OCI-LY1 (cell line): ENCODE measurements around the gene PTPRJ.

Experiments used
- H2AFZ ChIP-seq: fragments of 200-600 bp; sonication (generic), shearing (Covaris generic); 2 replicates; pipeline ENCODE4 v1.6.0; 2014; ENCODE audit warnings: antibody characterized with exemption, mild to moderate bottlenecking, low read length
- H3F3A ChIP-seq: fragments of 200-600 bp; sonication (generic), shearing (Covaris generic); 2 replicates; pipeline ENCODE4 v1.6.0; 2014; ENCODE audit warnings: mild to moderate bottlenecking, antibody characterized with exemption, low read length, moderate library complexity; ENCODE audit not compliant: insufficient read depth
- H3K27ac ChIP-seq: fragments of 200-600 bp; sonication (generic); 2 replicates; pipeline ENCODE4 v1.5.1; 2014; ENCODE audit warnings: low read length, mixed run types, mild to moderate bottlenecking, low read depth; ENCODE audit not compliant: poor library complexity, severe bottlenecking
- H3K27me3 ChIP-seq: fragments of 200-600 bp; sonication (generic); 2 replicates; pipeline ENCODE4 v1.6.0; 2014; ENCODE audit warnings: antibody characterized with exemption, mild to moderate bottlenecking, low read length, moderate library complexity; ENCODE audit not compliant: insufficient read depth
- H3K36me3 ChIP-seq: fragments of 200-600 bp; sonication (generic); 2 replicates; pipeline ENCODE4 v1.6.1; 2014; ENCODE audit warnings: mild to moderate bottlenecking, antibody characterized with exemption, low read length, moderate library complexity, mixed read lengths; ENCODE audit not compliant: insufficient read depth
- H3K4me1 ChIP-seq: fragments of 200-600 bp; sonication (generic); 2 replicates; pipeline ENCODE4 v1.5.1; 2014; ENCODE audit warnings: mild to moderate bottlenecking, low read length, moderate library complexity; ENCODE audit not compliant: insufficient read depth, severe bottlenecking
- H3K4me2 ChIP-seq: fragments of 200-600 bp; sonication (generic), shearing (Covaris generic); 2 replicates; pipeline ENCODE4 v1.6.1; 2014; ENCODE audit warnings: low read length
- H3K4me3 ChIP-seq: fragments of 200-600 bp; sonication (generic); 2 replicates; pipeline ENCODE4 v1.5.1; 2014; ENCODE audit warnings: low read length, low read depth, mild to moderate bottlenecking, mixed read lengths; ENCODE audit not compliant: poor library complexity, severe bottlenecking
- H3K79me2 ChIP-seq: fragments of 200-600 bp; shearing (Covaris generic); 2 replicates; pipeline ENCODE4 v1.6.1; 2016; ENCODE audit warnings: mixed run types, low read length, mixed read lengths; ENCODE audit not compliant: insufficient read depth
- H3K9ac ChIP-seq: fragments of 200-600 bp; sonication (generic), shearing (Covaris generic); 2 replicates; pipeline ENCODE4 v1.6.1; 2014; ENCODE audit warnings: mild to moderate bottlenecking, low read length, mixed read lengths
- H3K9me2 ChIP-seq: fragments of 200-600 bp; sonication (generic), shearing (Covaris generic); 2 replicates; pipeline ENCODE4 v1.6.1; 2014; ENCODE audit warnings: low read depth, mild to moderate bottlenecking, low read length, mixed read lengths
- H3K9me3 ChIP-seq: fragments of 200-600 bp; shearing (Covaris generic); 2 replicates; pipeline ENCODE4 v1.6.1; 2014; ENCODE audit warnings: low read length, mixed read lengths
- H4K20me1 ChIP-seq: fragments of 200-600 bp; sonication (generic), shearing (Covaris generic); 2 replicates; pipeline ENCODE4 v1.6.0; 2016; ENCODE audit warnings: mild to moderate bottlenecking, low read length; ENCODE audit not compliant: insufficient read depth
- EZH2 ChIP-seq: fragments of 200-600 bp; sonication (generic), shearing (Covaris generic); IDR thresholded peaks from 2 replicates; pipeline ENCODE4 v1.8.0; 2017; ENCODE audit warnings: borderline replicate concordance, mixed run types, mild to moderate bottlenecking, antibody characterized with exemption, low read length, moderate library complexity, mixed read lengths
- TF ChIP-seq, protein P1 (sequence below): fragments of 200-600 bp; sonication (generic), shearing (Covaris generic); IDR thresholded peaks from 2 replicates; pipeline ENCODE4 v1.5.1; 2017; ENCODE audit warnings: mild to moderate bottlenecking, antibody characterized with exemption, low read length, moderate library complexity, mixed read lengths

Gene PTPRJ

DNA sequence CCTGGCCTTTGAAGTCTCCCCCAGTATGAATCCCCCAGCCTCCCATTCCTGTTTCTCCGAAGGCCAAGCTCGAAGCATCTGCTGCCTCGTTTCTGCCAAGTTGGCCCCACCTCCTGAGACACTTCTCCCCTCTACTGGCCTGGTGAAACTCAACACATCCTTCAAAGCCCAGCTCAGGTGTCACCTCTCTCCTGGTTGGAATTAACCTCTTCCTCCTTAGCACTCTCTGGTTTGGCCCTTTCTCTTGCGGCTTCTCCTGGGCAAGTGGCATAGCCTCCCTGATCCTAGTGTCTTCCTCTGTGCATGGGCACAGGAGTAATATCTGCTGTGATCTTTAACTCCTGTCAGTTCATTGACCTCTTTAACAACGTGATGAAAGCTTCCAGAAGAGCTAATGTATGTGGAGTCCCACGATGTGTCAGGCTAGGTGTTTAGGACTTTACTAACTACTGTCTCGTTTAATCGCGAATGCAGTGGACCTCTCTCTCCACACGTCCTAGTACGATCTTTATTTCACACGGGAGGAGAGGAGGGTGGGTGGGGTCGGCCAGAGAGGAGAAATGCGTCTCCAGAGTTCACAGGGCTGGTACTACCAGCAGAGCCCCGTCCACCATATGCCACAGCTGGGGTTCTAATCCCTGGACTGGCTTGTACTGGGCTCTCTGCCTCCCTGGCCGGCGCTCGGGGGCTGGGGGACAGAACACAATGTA, 826 bp upstream of the PTPRJ start:
- H3K9me3 ChIP-seq, result no peaks in the 10 kb centered on the region
- H4K20me1 ChIP-seq, result no peaks in the 10 kb centered on the region
- no peaks in the 10 kb centered on the region for H3F3A ChIP-seq
- no peak for TF ChIP-seq EZH2
- TF ChIP-seq, protein P1, sequence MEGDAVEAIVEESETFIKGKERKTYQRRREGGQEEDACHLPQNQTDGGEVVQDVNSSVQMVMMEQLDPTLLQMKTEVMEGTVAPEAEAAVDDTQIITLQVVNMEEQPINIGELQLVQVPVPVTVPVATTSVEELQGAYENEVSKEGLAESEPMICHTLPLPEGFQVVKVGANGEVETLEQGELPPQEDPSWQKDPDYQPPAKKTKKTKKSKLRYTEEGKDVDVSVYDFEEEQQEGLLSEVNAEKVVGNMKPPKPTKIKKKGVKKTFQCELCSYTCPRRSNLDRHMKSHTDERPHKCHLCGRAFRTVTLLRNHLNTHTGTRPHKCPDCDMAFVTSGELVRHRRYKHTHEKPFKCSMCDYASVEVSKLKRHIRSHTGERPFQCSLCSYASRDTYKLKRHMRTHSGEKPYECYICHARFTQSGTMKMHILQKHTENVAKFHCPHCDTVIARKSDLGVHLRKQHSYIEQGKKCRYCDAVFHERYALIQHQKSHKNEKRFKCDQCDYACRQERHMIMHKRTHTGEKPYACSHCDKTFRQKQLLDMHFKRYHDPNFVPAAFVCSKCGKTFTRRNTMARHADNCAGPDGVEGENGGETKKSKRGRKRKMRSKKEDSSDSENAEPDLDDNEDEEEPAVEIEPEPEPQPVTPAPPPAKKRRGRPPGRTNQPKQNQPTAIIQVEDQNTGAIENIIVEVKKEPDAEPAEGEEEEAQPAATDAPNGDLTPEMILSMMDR, result peak; percentile 22; the same call in 1 of the 2 replicates
- peaks cover 40% of the 10 kb centered on the region for H3K4me1 ChIP-seq
- H3K27ac ChIP-seq, result peak overlapping the region; percentile 27
- H2AFZ ChIP-seq, result no peak overlapping the region
- H3K4me2 ChIP-seq, result peak overlapping the region; percentile 61
- peaks cover 25% of the 10 kb centered on the region; the same call in 1 of the 2 replicates for H3K36me3 ChIP-seq
- H3K9me2 ChIP-seq, result no peaks in the 10 kb centered on the region
- H3K9ac ChIP-seq, result peak overlapping the region; percentile 92
- peak overlapping the region; percentile 83 for H3K4me3 ChIP-seq
- peaks cover 36% of the 10 kb centered on the region for H3K79me2 ChIP-seq
- H3K27me3 ChIP-seq, result no peaks in the 10 kb centered on the region

DNA sequence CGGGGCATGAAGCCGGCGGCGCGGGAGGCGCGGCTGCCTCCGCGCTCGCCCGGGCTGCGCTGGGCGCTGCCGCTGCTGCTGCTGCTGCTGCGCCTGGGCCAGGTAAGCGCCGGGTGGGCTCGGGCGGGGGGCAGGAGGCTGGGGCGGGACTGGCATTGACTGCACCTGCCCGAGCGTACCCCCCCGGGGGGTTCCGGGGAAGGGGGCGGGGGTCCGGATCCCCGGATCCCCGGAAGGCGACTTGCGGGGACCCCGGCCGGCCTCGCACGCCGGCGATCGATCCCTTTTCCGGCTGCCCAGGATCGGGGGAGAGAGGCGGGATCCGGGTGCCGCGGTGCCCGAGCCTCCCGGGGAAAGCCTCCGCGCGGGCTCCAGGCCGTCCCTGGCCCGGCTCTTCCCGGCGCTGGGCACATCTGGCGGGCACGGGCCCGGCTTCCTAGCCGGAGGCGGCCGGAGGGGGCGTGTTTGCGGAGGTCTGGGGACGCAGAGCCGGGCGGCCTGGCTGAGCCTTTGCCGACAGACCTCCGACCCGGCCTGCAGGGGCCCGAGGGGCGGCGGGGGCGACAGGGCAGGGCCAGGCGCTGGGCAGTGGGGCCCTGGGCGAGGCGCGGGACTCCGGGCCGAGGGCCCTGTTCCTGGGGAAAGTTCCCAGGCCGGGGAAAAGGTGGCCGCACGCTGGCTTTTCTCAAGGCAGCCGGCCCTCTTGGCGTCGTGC, 705 bp downstream of the PTPRJ start:
- Histone ChIP-seq H3K27ac (peak overlapping the region; percentile 87), H4K20me1 (no peaks in the 10 kb centered on the region), H3K9me3 (no peaks in the 10 kb centered on the region), H3K4me3 (peak overlapping the region; percentile 83), H3K36me3 (peaks cover 32% of the 10 kb centered on the region), H3F3A (no peaks in the 10 kb centered on the region), H3K4me2 (peak overlapping the region; percentile 86), H3K27me3 (no peaks in the 10 kb centered on the region), H3K4me1 (peaks cover 51% of the 10 kb centered on the region), H3K9me2 (no peaks in the 10 kb centered on the region), H3K9ac (peak overlapping the region; percentile 92), H3K79me2 (peaks cover 50% of the 10 kb centered on the region), H2AFZ (no peak overlapping the region)
- TF ChIP-seq, protein P1, result peak; percentile 22; the same call in 1 of the 2 replicates
- no peak for TF ChIP-seq EZH2

DNA sequence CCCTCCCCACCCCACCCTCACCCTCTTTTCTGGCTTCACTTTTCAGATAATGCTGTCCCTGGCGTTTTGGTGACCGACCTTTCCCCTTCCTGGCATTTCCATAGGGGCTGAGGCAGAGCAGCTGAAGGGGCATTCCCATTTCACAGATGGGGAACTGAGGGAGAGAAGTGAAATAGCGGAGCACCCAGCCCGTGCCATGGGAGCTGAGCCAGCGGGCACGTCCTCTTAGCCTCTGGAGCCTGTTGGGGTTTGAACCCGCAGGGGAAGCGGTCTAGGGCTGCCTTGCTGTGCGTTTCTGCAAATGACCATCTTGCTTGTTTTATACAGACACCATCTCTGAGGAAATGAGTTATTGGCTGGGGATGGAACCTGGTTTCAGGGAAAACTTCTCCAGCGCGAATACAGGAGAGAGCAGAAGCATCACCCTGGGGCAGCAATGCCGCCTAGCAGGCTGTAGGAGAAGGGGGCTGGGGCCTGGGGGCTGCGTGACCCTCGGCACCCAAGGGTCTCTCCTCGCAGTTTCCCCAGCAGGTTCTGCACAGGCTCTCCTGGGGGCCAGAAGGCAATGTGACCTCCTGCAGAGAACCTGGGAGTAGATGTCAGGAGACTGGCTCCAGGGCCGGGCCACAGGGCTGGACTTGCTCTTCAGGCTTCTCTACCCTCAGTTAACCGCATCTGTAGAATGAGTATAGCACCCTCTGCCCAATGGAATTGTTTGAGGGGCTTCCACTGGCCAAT, 1.5 kb downstream of the PTPRJ start:
- Histone ChIP-seq H3K4me1 (peaks cover 59% of the 10 kb centered on the region), H3K9ac (peak overlapping the region; percentile 92), H3K27ac (peak overlapping the region; percentile 87), H3K4me2 (peak overlapping the region; percentile 86), H2AFZ (no peak overlapping the region), H4K20me1 (no peaks in the 10 kb centered on the region), H3K9me3 (no peaks in the 10 kb centered on the region), H3K79me2 (peaks cover 58% of the 10 kb centered on the region), H3K9me2 (no peaks in the 10 kb centered on the region), H3K36me3 (peaks cover 36% of the 10 kb centered on the region), H3K4me3 (peak overlapping the region; percentile 83), H3K27me3 (no peaks in the 10 kb centered on the region), H3F3A (no peaks in the 10 kb centered on the region)
- TF ChIP-seq EZH2, result no peak
- TF ChIP-seq, protein P1, result 0 out of 2 replicates have a peak, but pooled peaks have one; percentile 10
